SK-N-SH (cell line): Measurements from ENCODE around the gene TK2. TPM values are rescaled to one million over a fixed set of nuclear protein-coding genes. Genes with fewer than 3 reads are reported as not detected.

Experiments
- CTCF ChIA-PET: fragments of 300-600, 350-600 bp; formaldehyde crosslinking; extraction: SDS; loops from one replicate; lab custom pipeline; 2021; lab: Yijun Ruan, JAX
- POLR2A ChIA-PET: fragments of 350-600 bp; sonication (Branson Sonifier 250); formaldehyde crosslinking; extraction: SDS; loops from one replicate; lab custom pipeline; 2020; ENCODE audit warnings: antibody characterized with exemption, inconsistent platforms; lab: Yijun Ruan, JAX
- DNase-seq: peaks from one replicate; pipeline ENCODE4 v3.0.0; 2012
- H2AFZ ChIP-seq: fragments of 200-600 bp; sonication (generic); 2 replicates; pipeline ENCODE4 v1.8.1; 2016; ENCODE audit warnings: antibody characterized with exemption, mild to moderate bottlenecking, low read depth
- H3F3A ChIP-seq: fragments of 200-600 bp; sonication (generic); replicated peaks from 2 replicates; pipeline ENCODE3; 2016; ENCODE audit warnings: antibody characterized with exemption, mild to moderate bottlenecking; ENCODE audit not compliant: insufficient read depth
- H3K27ac ChIP-seq, 2 experiments: fragments of 200-500 bp in 1 of 2; fragments of 200-600 bp in 1 of 2; sonication (Bioruptor generic) in 1 of 2; sonication (generic), shearing (Covaris generic) in 1 of 2; 2 replicates each; pipeline versions ENCODE4 v1.5.1 to v1.6.1; 2014 to 2016; ENCODE audit warnings: low read depth in 2 of 2, inconsistent platforms in 1 of 2, low read length in 1 of 2, mild to moderate bottlenecking in 1 of 2, mixed read lengths in 1 of 2
- H3K27me3 ChIP-seq: fragments of 200-600 bp; sonication (generic), shearing (Covaris generic); 2 replicates; pipeline ENCODE4 v1.6.1; 2016; ENCODE audit warnings: mixed run types; ENCODE audit not compliant: insufficient read depth
- H3K36me3 ChIP-seq, 2 experiments: fragments of 200-500 bp in 1 of 2; fragments of 200-600 bp in 1 of 2; sonication (Bioruptor generic) in 1 of 2; sonication (generic) in 1 of 2; replicated peaks in 1 of 2; 2 replicates each; pipeline versions ENCODE3 to v1.5.1; 2014 to 2016; ENCODE audit warnings: low read length in 1 of 2, mild to moderate bottlenecking in 1 of 2; ENCODE audit not compliant: insufficient read depth in 2 of 2, control insufficient read depth in 1 of 2
- H3K4me1 ChIP-seq, 2 experiments: fragments of 200-500 bp in 1 of 2; fragments of 200-600 bp in 1 of 2; sonication (Bioruptor generic) in 1 of 2; sonication (generic), shearing (Covaris generic) in 1 of 2; 2 replicates each; pipeline versions ENCODE4 v1.5.1 to v1.6.1; 2014 to 2016; ENCODE audit warnings: low read depth in 1 of 2, low read length in 1 of 2, mixed run types in 1 of 2; ENCODE audit not compliant: insufficient read depth in 2 of 2, control insufficient read depth in 1 of 2
- H3K4me2 ChIP-seq: fragments of 200-600 bp; sonication (generic), shearing (Covaris generic); 2 replicates; pipeline ENCODE4 v1.6.1; 2017; ENCODE audit warnings: mixed run types
- H3K4me3 ChIP-seq, 2 experiments: fragments of 200-500 bp in 1 of 2; fragments of 200-600 bp in 1 of 2; sonication (Bioruptor generic) in 1 of 2; sonication (generic), shearing (Covaris generic) in 1 of 2; 2 replicates each; pipeline versions ENCODE4 v1.5.1 to v1.8.1; 2014 to 2016; ENCODE audit warnings: low read depth in 2 of 2, inconsistent platforms in 1 of 2, low read length in 1 of 2, mild to moderate bottlenecking in 1 of 2, mixed read lengths in 1 of 2, moderate library complexity in 1 of 2
- H3K79me2 ChIP-seq: fragments of 200-600 bp; sonication (generic); 2 replicates; pipeline ENCODE4 v1.8.1; 2017; ENCODE audit warnings: mild to moderate bottlenecking; ENCODE audit not compliant: insufficient read depth
- H3K9ac ChIP-seq: fragments of 200-600 bp; sonication (generic); 2 replicates; pipeline ENCODE4 v1.6.1; 2017; ENCODE audit warnings: mixed run types
- H3K9me2 ChIP-seq: fragments of 200-600 bp; sonication (generic); 2 replicates; pipeline ENCODE4 v1.6.1; 2017; ENCODE audit warnings: mixed run types
- H3K9me3 ChIP-seq: fragments of 200-600 bp; sonication (generic); 2 replicates; pipeline ENCODE4 v1.6.1; 2017; ENCODE audit warnings: mixed run types, mild to moderate bottlenecking, moderate library complexity
- H4K20me1 ChIP-seq: fragments of 200-600 bp; sonication (generic); 2 replicates; pipeline ENCODE4 v1.6.1; 2017; ENCODE audit warnings: mild to moderate bottlenecking, mixed run types; ENCODE audit not compliant: insufficient read depth
- CTCF ChIP-seq: fragments of 200-600 bp; sonication (generic); IDR thresholded peaks from 2 replicates; pipeline ENCODE4 v1.6.1; 2017; ENCODE audit warnings: antibody characterized with exemption, mild to moderate bottlenecking, moderate library complexity
- ELF1 ChIP-seq: IDR thresholded peaks from 2 replicates; pipeline ENCODE4 v1.4.0; 2012
- GABPA ChIP-seq: IDR thresholded peaks from 2 replicates; pipeline ENCODE4 v1.4.0; 2012; ENCODE audit warnings: low read depth, mild to moderate bottlenecking
- GATA2 ChIP-seq: sonication (generic); formaldehyde crosslinking; IDR thresholded peaks from 2 replicates; pipeline ENCODE4 v1.5.0; 2020; ENCODE audit warnings: mild to moderate bottlenecking, missing genetic modification reagents
- JUND ChIP-seq: IDR thresholded peaks from 2 replicates; pipeline ENCODE4 v1.4.0; 2012
- MXI1 ChIP-seq: IDR thresholded peaks from 2 replicates; pipeline ENCODE4 v1.6.1; 2012; ENCODE audit warnings: mild to moderate bottlenecking, low read depth, low read length, improper control_type of control experiment
- NFIC ChIP-seq: IDR thresholded peaks from 2 replicates; pipeline ENCODE4 v1.4.0; 2012; ENCODE audit warnings: borderline replicate concordance
- RFX5 ChIP-seq: IDR thresholded peaks from 2 replicates; pipeline ENCODE4 v1.6.1; 2012; ENCODE audit warnings: mild to moderate bottlenecking, improper control_type of control experiment, low read length
- RXRA ChIP-seq: IDR thresholded peaks from 2 replicates; pipeline ENCODE4 v1.4.0; 2012; ENCODE audit warnings: low read depth, mild to moderate bottlenecking, borderline replicate concordance
- SMC3 ChIP-seq: IDR thresholded peaks from 2 replicates; pipeline ENCODE4 v1.6.1; 2012; ENCODE audit warnings: low read depth, low read length, improper control_type of control experiment
- TAF1 ChIP-seq: IDR thresholded peaks from 2 replicates; pipeline ENCODE4 v1.6.1; 2012; ENCODE audit warnings: low read depth, mild to moderate bottlenecking, low read length, moderate library complexity, borderline replicate concordance
- TEAD4 ChIP-seq: IDR thresholded peaks from 2 replicates; pipeline ENCODE4 v1.4.0; 2012; ENCODE audit warnings: mild to moderate bottlenecking, borderline replicate concordance; ENCODE audit not compliant: insufficient read depth
- ZBTB33 ChIP-seq: IDR thresholded peaks from 2 replicates; pipeline ENCODE4 v1.4.0; 2012; ENCODE audit warnings: low read depth, borderline replicate concordance
- WGBS: methylation state at CpG from one replicate; pipeline ENCODE4 v1.1.6; 2017; ENCODE audit warnings: low lambda C conversion rate; 5-methylcytosine and 5-hydroxymethylcytosine counted together
- polyA plus RNA-seq, 3 experiments: library from polyadenylated mRNA; depleted of rRNA; stranded (reverse); fragments of >200 nt; gene quantifications; 2 replicates each; pipeline ENCODE4 v1.2.3, GENCODE V29; 2012
- TF ChIP-seq, protein P1 (sequence below): fragments of 150-350 bp; IDR thresholded peaks from 2 replicates; pipeline ENCODE4 v1.6.1; 2016; ENCODE audit warnings: mild to moderate bottlenecking, low read depth, low read length

TK2 gene
- polyA plus RNA-seq, 1 of the 3 experiments (the other 2 are of a cell fraction) = 25.2 TPM

GRCh38 chr16:66481081-66481942, 68.6 kb downstream of the TK2 start:
- DNase-seq = no peak
- Histone ChIP-seq H4K20me1 (no peaks in the 10 kb centered on the region), H3K9me2 (no peaks in the 10 kb centered on the region), H3F3A (peaks cover 4% of the 10 kb centered on the region), H2AFZ (no peak overlapping the region), H3K9me3 (no peaks in the 10 kb centered on the region), H3K36me3 (no peaks in the 10 kb centered on the region), H3K4me1 (peaks cover 0 to 2% of the 10 kb centered on the region in 2 experiments; a peak in 1 of 4 replicates), H3K4me2 (no peak overlapping the region), H3K27me3 (no peaks in the 10 kb centered on the region), H3K79me2 (no peaks in the 10 kb centered on the region), H3K27ac (no peak overlapping the region), H3K9ac (no peak overlapping the region), H3K4me3 (no peak overlapping the region)
- CTCF ChIA-PET = interaction anchor here (22.3 kb wide), 1 partner anchor 78 kb away, joined by 299 read pairs; no protein-coding TSS in a partner anchor
- TF ChIP-seq RXRA = no peak
- TF ChIP-seq CTCF = no peak
- TF ChIP-seq GABPA = no peak
- TF ChIP-seq JUND = no peak
- no peak for TF ChIP-seq MXI1
- TF ChIP-seq ELF1 = no peak
- no peak for TF ChIP-seq RFX5
- TF ChIP-seq GATA2 = no peak
- TF ChIP-seq TAF1 = no peak
- TF ChIP-seq NFIC = no peak
- no peak for TF ChIP-seq SMC3
- no peak for TF ChIP-seq ZBTB33
- TF ChIP-seq TEAD4 = no peak
- TF ChIP-seq, protein P1, sequence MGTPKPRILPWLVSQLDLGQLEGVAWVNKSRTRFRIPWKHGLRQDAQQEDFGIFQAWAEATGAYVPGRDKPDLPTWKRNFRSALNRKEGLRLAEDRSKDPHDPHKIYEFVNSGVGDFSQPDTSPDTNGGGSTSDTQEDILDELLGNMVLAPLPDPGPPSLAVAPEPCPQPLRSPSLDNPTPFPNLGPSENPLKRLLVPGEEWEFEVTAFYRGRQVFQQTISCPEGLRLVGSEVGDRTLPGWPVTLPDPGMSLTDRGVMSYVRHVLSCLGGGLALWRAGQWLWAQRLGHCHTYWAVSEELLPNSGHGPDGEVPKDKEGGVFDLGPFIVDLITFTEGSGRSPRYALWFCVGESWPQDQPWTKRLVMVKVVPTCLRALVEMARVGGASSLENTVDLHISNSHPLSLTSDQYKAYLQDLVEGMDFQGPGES = no peak
- WGBS = 95% methylated on average over 15 of the region's 25 CpGs
- POLR2A ChIA-PET = interaction anchor here (1.1 kb wide), 1 partner anchor 74 kb away, joined by 3 read pairs; no protein-coding TSS in a partner anchor
